ENCODE results near the gene MBOAT2.

The MBOAT2 gene

GRCh38 chr2:8984855-8985254 lies 18.6 kb downstream of the MBOAT2 start:
- Histone ChIP-seq H3K4me1 (ENCODE audit: low read length) (peaks cover 37% of the 10 kb centered on the region), H2AFZ (ENCODE audit: low read depth, low read length) (no peak overlapping the region), H3K9me3 (ENCODE audit: insufficient read depth, low read length) (no peaks in the 10 kb centered on the region), H3K4me3 (ENCODE audit: low read length) (peak overlapping the region; percentile 41), H3K36me3 (replicated peaks; ENCODE audit: low read depth, low read length) (no peaks in the 10 kb centered on the region), H3K27me3 (ENCODE audit: low read depth, low read length) (peaks cover 1% of the 10 kb centered on the region; the same call in 1 of the 2 replicates), H3K79me2 (ENCODE audit: low read length) (no peaks in the 10 kb centered on the region), H3K27ac (ENCODE audit: low read length) (peak overlapping the region; percentile 50), H3K4me2 (ENCODE audit: low read length) (peak overlapping the region; percentile 75), H3K9ac (ENCODE audit: low read length) (no peak overlapping the region; the same call in 1 of the 2 replicates), H4K20me1 (ENCODE audit: insufficient read depth, low read length) (no peaks in the 10 kb centered on the region)
- TF ChIP-seq EZH2phosphoT487 (IDR thresholded peaks at IDR 0.05; ENCODE audit: low read depth) = no peak
- TF ChIP-seq, protein P1, sequence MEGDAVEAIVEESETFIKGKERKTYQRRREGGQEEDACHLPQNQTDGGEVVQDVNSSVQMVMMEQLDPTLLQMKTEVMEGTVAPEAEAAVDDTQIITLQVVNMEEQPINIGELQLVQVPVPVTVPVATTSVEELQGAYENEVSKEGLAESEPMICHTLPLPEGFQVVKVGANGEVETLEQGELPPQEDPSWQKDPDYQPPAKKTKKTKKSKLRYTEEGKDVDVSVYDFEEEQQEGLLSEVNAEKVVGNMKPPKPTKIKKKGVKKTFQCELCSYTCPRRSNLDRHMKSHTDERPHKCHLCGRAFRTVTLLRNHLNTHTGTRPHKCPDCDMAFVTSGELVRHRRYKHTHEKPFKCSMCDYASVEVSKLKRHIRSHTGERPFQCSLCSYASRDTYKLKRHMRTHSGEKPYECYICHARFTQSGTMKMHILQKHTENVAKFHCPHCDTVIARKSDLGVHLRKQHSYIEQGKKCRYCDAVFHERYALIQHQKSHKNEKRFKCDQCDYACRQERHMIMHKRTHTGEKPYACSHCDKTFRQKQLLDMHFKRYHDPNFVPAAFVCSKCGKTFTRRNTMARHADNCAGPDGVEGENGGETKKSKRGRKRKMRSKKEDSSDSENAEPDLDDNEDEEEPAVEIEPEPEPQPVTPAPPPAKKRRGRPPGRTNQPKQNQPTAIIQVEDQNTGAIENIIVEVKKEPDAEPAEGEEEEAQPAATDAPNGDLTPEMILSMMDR (IDR thresholded peaks at IDR 0.05; ENCODE audit: low read depth, low read length) = no peak

DNA sequence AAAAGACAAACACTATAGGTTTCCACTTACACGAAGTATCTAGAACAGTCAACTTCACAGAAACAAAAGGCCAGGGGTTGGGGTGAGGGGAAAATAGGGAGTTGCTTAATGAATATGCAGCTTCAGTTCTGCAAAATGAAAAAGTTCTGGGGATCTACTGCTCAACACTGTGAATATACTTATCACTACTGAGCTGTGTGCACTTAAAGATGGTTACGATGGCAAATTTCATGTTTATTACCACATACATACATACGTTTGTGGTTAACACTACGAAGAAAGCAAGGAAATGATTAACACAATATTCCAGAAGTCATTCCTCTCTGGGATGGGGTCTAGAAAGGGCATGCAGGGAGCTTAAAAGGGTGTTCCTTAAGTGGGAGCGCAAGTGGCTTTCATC lies 19.3 kb downstream of the MBOAT2 start:
- Histone ChIP-seq H2AFZ (ENCODE audit: low read depth, low read length) (no peak overlapping the region), H3K27me3 (ENCODE audit: low read depth, low read length) (no peaks in the 10 kb centered on the region; the same call in 1 of the 2 replicates), H3K36me3 (replicated peaks; ENCODE audit: low read depth, low read length) (no peaks in the 10 kb centered on the region), H3K9me3 (ENCODE audit: insufficient read depth, low read length) (no peaks in the 10 kb centered on the region), H3K79me2 (ENCODE audit: low read length) (no peaks in the 10 kb centered on the region), H4K20me1 (ENCODE audit: insufficient read depth, low read length) (no peaks in the 10 kb centered on the region), H3K9ac (ENCODE audit: low read length) (no peak overlapping the region; the same call in 1 of the 2 replicates), H3K4me2 (ENCODE audit: low read length) (peak overlapping the region; percentile 75), H3K4me1 (ENCODE audit: low read length) (peaks cover 37% of the 10 kb centered on the region), H3K4me3 (ENCODE audit: low read length) (peak overlapping the region; percentile 41), H3K27ac (ENCODE audit: low read length) (peak overlapping the region; percentile 50)
- TF ChIP-seq, protein P1 (IDR thresholded peaks at IDR 0.05; ENCODE audit: low read depth, low read length) = no peak
- TF ChIP-seq EZH2phosphoT487 (IDR thresholded peaks at IDR 0.05; ENCODE audit: low read depth) = no peak

DNA sequence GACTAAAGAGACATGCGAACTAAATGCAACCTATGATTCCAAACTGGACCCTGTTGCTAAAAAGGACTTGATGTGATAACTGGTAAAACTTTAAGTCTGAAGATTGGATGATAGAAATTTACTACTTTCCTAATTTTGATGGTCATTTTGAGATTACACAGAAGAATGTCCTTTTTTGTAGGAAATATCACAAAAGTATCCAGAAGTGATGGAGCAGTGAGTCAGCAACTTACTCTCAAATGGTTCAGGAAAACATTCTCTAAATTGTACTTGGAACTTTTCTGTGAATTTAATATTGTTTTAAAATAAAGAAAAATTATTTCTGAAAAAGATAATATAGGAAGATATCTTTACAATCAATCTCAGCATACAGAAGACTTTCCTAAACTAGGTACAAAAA lies 19.9 kb downstream of the MBOAT2 start:
- no peak overlapping the region for H3K4me3 ChIP-seq (ENCODE audit: low read length)
- no peak overlapping the region for H2AFZ ChIP-seq (ENCODE audit: low read depth, low read length)
- no peaks in the 10 kb centered on the region for H3K36me3 ChIP-seq (replicated peaks; ENCODE audit: low read depth, low read length)
- no peak overlapping the region for H3K9ac ChIP-seq (ENCODE audit: low read length)
- no peaks in the 10 kb centered on the region for H3K9me3 ChIP-seq (ENCODE audit: insufficient read depth, low read length)
- no peak for TF ChIP-seq EZH2phosphoT487 (IDR thresholded peaks at IDR 0.05; ENCODE audit: low read depth)
- TF ChIP-seq, protein P1 (IDR thresholded peaks at IDR 0.05; ENCODE audit: low read depth, low read length) = no peak
- H4K20me1 ChIP-seq (ENCODE audit: insufficient read depth, low read length) = no peaks in the 10 kb centered on the region
- no peaks in the 10 kb centered on the region for H3K79me2 ChIP-seq (ENCODE audit: low read length)
- H3K4me2 ChIP-seq (ENCODE audit: low read length) = peak overlapping the region; percentile 75
- H3K4me1 ChIP-seq (ENCODE audit: low read length) = peaks cover 37% of the 10 kb centered on the region
- no peak overlapping the region for H3K27ac ChIP-seq (ENCODE audit: low read length)
- no peaks in the 10 kb centered on the region for H3K27me3 ChIP-seq (ENCODE audit: low read depth, low read length)

- Histone ChIP-seq H4K20me1 (ENCODE audit: insufficient read depth, low read length) (no peaks in the 10 kb centered on the region), H3K9ac (ENCODE audit: low read length) (no peak overlapping the region), H3K9me3 (ENCODE audit: insufficient read depth, low read length) (no peaks in the 10 kb centered on the region), H3K4me1 (ENCODE audit: low read length) (peaks cover 37% of the 10 kb centered on the region), H3K4me2 (ENCODE audit: low read length) (no peak overlapping the region), H2AFZ (ENCODE audit: low read depth, low read length) (no peak overlapping the region), H3K4me3 (ENCODE audit: low read length) (no peak overlapping the region), H3K27me3 (ENCODE audit: low read depth, low read length) (no peaks in the 10 kb centered on the region), H3K27ac (ENCODE audit: low read length) (no peak overlapping the region), H3K36me3 (replicated peaks; ENCODE audit: low read depth, low read length) (no peaks in the 10 kb centered on the region), H3K79me2 (ENCODE audit: low read length) (no peaks in the 10 kb centered on the region)
- TF ChIP-seq, protein P1 (IDR thresholded peaks at IDR 0.05; ENCODE audit: low read depth, low read length) = no peak
- TF ChIP-seq EZH2phosphoT487 (IDR thresholded peaks at IDR 0.05; ENCODE audit: low read depth) = no peak
Observed at GRCh38 chr2:8981876-8982275, 21.6 kb downstream of the MBOAT2 start.

Measured in OCI-LY3 (cell line).